NCI-H82 treated with DMSO at 0.1 percent for 48 hours (cell line): Measurements from ENCODE around the gene RAD51B.
A peak's percentile ranks its signal among the peaks of the same experiment; 100 is the strongest.
"Not testable (repeated sequence)": the region's sequence is repeated elsewhere in the genome, so short reads cannot be mapped to it uniquely, and the experiment has no call there.

Experiments used
- DNase-seq: peaks from one replicate; lab custom pipeline; 2025; ENCODE audit not compliant: unreplicated experiment; lab: John Stamatoyannopoulos, UW

Gene RAD51B

GRCh38 chr14:68166731-68167382, 347.3 kb downstream of the RAD51B start:
- no peak for DNase-seq

GRCh38 chr14:68167383-68168087, 348.0 kb downstream of the RAD51B start:
- DNase-seq, result no peak

GRCh38 chr14:68168460-68169109, 349.0 kb downstream of the RAD51B start:
- DNase-seq, result no peak

- no peak for DNase-seq
Observed at GRCh38 chr14:68172216-68172615, 352.6 kb downstream of the RAD51B start.

GRCh38 chr14:68172627-68173026, 353.0 kb downstream of the RAD51B start:
- no peak for DNase-seq

- DNase-seq, result no peak
Observed at GRCh38 chr14:68173227-68173972, 353.8 kb downstream of the RAD51B start.

- peak; percentile 28 for DNase-seq
Observed at GRCh38 chr14:68174446-68174845, 354.9 kb downstream of the RAD51B start.

- no peak for DNase-seq
Observed at GRCh38 chr14:68176687-68177086, 357.1 kb downstream of the RAD51B start.

- no peak for DNase-seq
Observed at GRCh38 chr14:68177728-68178127, 358.1 kb downstream of the RAD51B start.

- no peak for DNase-seq
Observed at GRCh38 chr14:68178282-68178681, 358.7 kb downstream of the RAD51B start.

GRCh38 chr14:68181519-68182326, 362.1 kb downstream of the RAD51B start:
- DNase-seq, result no peak

- no peak for DNase-seq
Observed at GRCh38 chr14:68182492-68182891, 362.9 kb downstream of the RAD51B start.

- DNase-seq, result not testable (repeated sequence)
Observed at GRCh38 chr14:68186500-68187276, 367.1 kb downstream of the RAD51B start.

GRCh38 chr14:68188174-68188573, 368.6 kb downstream of the RAD51B start:
- no peak for DNase-seq

- no peak for DNase-seq
Observed at GRCh38 chr14:68190032-68190431, 370.5 kb downstream of the RAD51B start.

- no peak for DNase-seq
Observed at GRCh38 chr14:68191567-68192321, 372.2 kb downstream of the RAD51B start.

- no peak for DNase-seq
Observed at GRCh38 chr14:68192935-68193334, 373.4 kb downstream of the RAD51B start.

GRCh38 chr14:68193970-68194681, 374.5 kb downstream of the RAD51B start:
- DNase-seq, result no peak

- DNase-seq, result no peak
Observed at GRCh38 chr14:68195126-68195525, 375.5 kb downstream of the RAD51B start.
